CD4-positive, alpha-beta T cell treated with Interleukin-17A for 4 hours (primary cell): ENCODE data around the gene MRPS7.

Experiments used
- DNase-seq: peaks from one replicate; pipeline ENCODE4 v3.0.0-alpha.2; 2020; ENCODE audit warnings: mixed read lengths

MRPS7 gene

GRCh38 chr17:75315541-75316243 is 54.0 kb downstream of the MRPS7 start:
- DNase-seq: no peak
